Thyroid gland (tissue), 4 donors: ENCODE measurements around the gene ULK1. TPM values are rescaled to one million over a fixed set of nuclear protein-coding genes. Genes with fewer than 3 reads are reported as not detected.

ENCODE experiments used
- DNase-seq, 2 donors: peaks; one replicate each; pipeline ENCODE4 v3.0.0-alpha.2; 2019
- H3K27ac ChIP-seq, 3 donors: fragments of 200-600 bp; sonication (generic); 1 replicate in 2 of 3; 2 replicates in 1 of 3; pipeline ENCODE4 v1.5.1; 2016 to 2019; ENCODE audit warnings: mild to moderate bottlenecking in 1 of 3, moderate library complexity in 1 of 3
- H3K27me3 ChIP-seq: fragments of 200-600 bp; sonication (generic); one replicate; pipeline ENCODE4 v1.5.1; 2019
- H3K36me3 ChIP-seq, 2 donors: fragments of 200-600 bp; sonication (generic); one replicate each; pipeline ENCODE4 v1.5.1; 2016 to 2019
- H3K4me1 ChIP-seq, 2 donors: fragments of 200-600 bp; sonication (generic); one replicate each; pipeline ENCODE4 v1.5.1; 2017 to 2019
- H3K4me3 ChIP-seq, 3 donors: fragments of 200-600 bp; sonication (generic); replicated peaks in 1 of 3; 1 replicate in 2 of 3; 2 replicates in 1 of 3; pipeline ENCODE4 v1.5.1; 2016; ENCODE audit warnings: mild to moderate bottlenecking in 1 of 3
- H3K9me3 ChIP-seq: fragments of 200-600 bp; sonication (generic); one replicate; pipeline ENCODE4 v1.5.1; 2017
- POLR2A ChIP-seq, 2 donors: fragments of 450-650 bp; IDR thresholded peaks; one replicate each; pipeline ENCODE4 v1.6.1; 2017; ENCODE audit warnings: antibody characterized with exemption in 2 of 2, mild to moderate bottlenecking in 2 of 2, moderate library complexity in 1 of 2
- WGBS, 2 donors: methylation state at CpG; one replicate each; pipeline ENCODE4 v1.1.5; 2017; 5-methylcytosine and 5-hydroxymethylcytosine counted together
- intact Hi-C: fragments of 100-400 bp; cut with DNase I; formaldehyde crosslinking; loops from one replicate; pipeline ENCODE4 v1.15.1; 2023
- total RNA-seq, 4 donors: library from RNA; depleted of rRNA; stranded (reverse); fragments of >200 nt; gene quantifications; one replicate each; pipeline ENCODE4 v1.2.3, GENCODE V29; 2016
- TF ChIP-seq, protein P1 (sequence below), 6 experiments: fragments of 200-600 bp in 3 of 6; fragments of 450-650 bp in 3 of 6; sonication (generic) in 3 of 6; IDR thresholded peaks; one replicate each; pipeline ENCODE4 v1.5.1; 2016 to 2019; ENCODE audit warnings: antibody characterized with exemption in 6 of 6, mild to moderate bottlenecking in 2 of 6, inconsistent platforms in 1 of 6, moderate library complexity in 1 of 6

The ULK1 gene
- total RNA-seq, 4 donors from 2014 or later: 21.1 to 27.7 (median 21.7) TPM

DNA sequence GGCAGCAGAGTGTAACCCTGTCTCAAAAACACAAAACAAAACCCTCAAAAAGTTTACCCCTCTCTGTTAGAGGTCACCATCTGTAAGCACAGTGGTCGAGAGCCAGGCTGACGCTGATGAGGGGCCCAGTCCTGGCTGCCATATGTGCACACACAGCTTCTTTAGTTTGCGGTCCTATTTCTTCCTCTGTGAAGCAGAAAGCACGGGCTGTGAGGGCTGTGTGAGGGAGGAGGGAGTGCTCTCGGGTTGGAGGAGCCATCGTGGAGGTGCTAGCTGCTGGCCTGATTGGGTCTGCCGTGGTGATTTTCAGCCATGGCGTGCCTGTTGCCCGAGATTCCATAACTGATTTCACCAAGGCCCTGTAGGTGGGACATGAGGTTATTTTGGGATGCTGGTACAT lies 3.5 kb downstream of the ULK1 start:
- no peaks in the 10 kb centered on the region for H3K9me3 ChIP-seq
- WGBS, 2 donors: 88 to 89% methylated on average over 9 of the region's 9 CpGs
- intact Hi-C loops: no loop called here
- TF ChIP-seq POLR2A (IDR thresholded peaks at IDR 0.05): no peak
- TF ChIP-seq, protein P1, sequence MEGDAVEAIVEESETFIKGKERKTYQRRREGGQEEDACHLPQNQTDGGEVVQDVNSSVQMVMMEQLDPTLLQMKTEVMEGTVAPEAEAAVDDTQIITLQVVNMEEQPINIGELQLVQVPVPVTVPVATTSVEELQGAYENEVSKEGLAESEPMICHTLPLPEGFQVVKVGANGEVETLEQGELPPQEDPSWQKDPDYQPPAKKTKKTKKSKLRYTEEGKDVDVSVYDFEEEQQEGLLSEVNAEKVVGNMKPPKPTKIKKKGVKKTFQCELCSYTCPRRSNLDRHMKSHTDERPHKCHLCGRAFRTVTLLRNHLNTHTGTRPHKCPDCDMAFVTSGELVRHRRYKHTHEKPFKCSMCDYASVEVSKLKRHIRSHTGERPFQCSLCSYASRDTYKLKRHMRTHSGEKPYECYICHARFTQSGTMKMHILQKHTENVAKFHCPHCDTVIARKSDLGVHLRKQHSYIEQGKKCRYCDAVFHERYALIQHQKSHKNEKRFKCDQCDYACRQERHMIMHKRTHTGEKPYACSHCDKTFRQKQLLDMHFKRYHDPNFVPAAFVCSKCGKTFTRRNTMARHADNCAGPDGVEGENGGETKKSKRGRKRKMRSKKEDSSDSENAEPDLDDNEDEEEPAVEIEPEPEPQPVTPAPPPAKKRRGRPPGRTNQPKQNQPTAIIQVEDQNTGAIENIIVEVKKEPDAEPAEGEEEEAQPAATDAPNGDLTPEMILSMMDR (IDR thresholded peaks at IDR 0.05): no peak
- peaks cover 0 to 6% of the 10 kb centered on the region in 2 donors for H3K36me3 ChIP-seq
- peaks cover 26 to 40% of the 10 kb centered on the region in 2 donors for H3K4me1 ChIP-seq
- no peak for DNase-seq
- H3K27ac ChIP-seq: peak overlapping the region in 1 of 3 donors; percentile 89
- no peak overlapping the region for H3K4me3 ChIP-seq
- no peaks in the 10 kb centered on the region for H3K27me3 ChIP-seq

DNA sequence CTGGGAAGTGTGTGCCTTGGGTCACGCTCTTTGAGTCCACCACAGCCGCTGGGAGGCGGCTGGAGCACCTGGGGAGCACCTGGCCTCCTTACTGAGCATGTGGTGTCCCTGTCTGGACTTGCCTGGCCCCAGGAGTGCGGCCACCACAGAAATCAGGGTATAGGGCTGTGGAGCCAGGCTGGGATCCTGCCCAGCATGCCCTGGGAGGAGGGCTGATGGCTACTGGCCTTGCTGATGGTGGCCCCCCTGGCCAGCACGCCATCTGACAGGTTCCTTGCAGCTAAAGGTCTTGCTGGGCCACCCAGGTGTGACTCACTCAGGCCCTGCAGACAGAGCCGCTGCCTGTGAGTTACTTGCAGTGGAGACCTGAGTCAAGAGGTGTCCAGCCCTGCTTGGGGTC lies 6.0 kb downstream of the ULK1 start:
- Histone ChIP-seq H3K27me3 (no peaks in the 10 kb centered on the region), H3K4me1 (peaks cover 22 to 48% of the 10 kb centered on the region in 2 donors), H3K9me3 (no peaks in the 10 kb centered on the region), H3K4me3 (no peak overlapping the region), H3K27ac (no peak overlapping the region), H3K36me3 (peaks cover 0 to 6% of the 10 kb centered on the region in 2 donors)
- TF ChIP-seq POLR2A (IDR thresholded peaks at IDR 0.05): no peak
- TF ChIP-seq, protein P1 (IDR thresholded peaks at IDR 0.05): no peak
- no peak for DNase-seq
- intact Hi-C loops: no loop called here
- WGBS, 2 donors: 97 to 100% methylated on average over 3 to 4 of the region's 6 CpGs

DNA sequence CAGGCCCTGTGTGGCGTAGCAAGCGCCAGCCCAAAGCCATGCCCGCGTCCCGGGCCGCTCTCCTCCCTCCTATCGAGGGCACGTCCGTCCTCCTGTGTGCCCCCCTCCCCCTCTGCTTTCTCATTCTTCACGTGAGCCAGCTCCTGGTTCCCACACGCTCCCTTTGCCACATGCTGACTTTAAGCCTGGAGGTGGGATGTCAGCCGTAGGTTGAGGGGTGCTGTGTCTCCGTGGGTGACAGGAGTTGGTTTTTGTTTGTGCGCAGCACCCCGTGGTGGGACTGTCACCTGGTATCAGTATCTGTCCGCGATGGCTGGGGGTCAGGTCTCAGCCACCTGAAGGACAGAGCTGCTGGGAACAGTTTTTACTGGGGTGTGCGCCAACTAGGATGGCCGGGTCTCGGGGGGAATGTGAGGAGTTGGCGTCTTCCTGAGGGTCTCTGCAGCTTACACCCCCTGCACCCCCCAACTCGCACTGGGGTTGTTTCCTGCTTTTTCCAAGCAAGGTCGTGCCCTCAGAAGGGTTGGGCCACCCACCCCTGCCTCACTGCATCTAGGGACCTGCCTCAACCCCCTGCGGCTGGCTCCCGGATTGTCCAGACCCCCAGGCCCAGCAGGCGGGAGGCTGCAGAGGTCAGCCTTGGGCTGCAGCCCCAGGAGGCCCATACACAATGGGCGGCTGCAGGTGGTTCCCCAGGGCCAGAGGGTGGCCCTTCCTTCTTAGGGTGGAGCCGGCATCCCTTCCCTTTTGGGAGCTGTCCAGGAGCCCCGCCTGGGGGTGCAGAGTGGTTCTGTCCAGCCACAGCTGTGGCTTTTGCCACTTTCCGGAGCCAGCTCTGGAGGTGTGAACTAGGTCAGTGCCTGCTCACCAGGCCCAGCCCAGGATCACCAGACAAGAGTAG lies 7.3 kb downstream of the ULK1 start:
- Histone ChIP-seq H3K27ac (no peak overlapping the region), H3K4me3 (no peak overlapping the region), H3K27me3 (no peaks in the 10 kb centered on the region), H3K4me1 (peaks cover 15 to 40% of the 10 kb centered on the region in 2 donors), H3K36me3 (peaks cover 0 to 6% of the 10 kb centered on the region in 2 donors), H3K9me3 (no peaks in the 10 kb centered on the region)
- WGBS, 2 donors: 77% methylated on average over 17 to 21 of the region's 30 CpGs
- no peak for TF ChIP-seq POLR2A (IDR thresholded peaks at IDR 0.05)
- TF ChIP-seq, protein P1 (IDR thresholded peaks at IDR 0.05): no peak
- no peak for DNase-seq
- intact Hi-C loops: no loop called here

DNA sequence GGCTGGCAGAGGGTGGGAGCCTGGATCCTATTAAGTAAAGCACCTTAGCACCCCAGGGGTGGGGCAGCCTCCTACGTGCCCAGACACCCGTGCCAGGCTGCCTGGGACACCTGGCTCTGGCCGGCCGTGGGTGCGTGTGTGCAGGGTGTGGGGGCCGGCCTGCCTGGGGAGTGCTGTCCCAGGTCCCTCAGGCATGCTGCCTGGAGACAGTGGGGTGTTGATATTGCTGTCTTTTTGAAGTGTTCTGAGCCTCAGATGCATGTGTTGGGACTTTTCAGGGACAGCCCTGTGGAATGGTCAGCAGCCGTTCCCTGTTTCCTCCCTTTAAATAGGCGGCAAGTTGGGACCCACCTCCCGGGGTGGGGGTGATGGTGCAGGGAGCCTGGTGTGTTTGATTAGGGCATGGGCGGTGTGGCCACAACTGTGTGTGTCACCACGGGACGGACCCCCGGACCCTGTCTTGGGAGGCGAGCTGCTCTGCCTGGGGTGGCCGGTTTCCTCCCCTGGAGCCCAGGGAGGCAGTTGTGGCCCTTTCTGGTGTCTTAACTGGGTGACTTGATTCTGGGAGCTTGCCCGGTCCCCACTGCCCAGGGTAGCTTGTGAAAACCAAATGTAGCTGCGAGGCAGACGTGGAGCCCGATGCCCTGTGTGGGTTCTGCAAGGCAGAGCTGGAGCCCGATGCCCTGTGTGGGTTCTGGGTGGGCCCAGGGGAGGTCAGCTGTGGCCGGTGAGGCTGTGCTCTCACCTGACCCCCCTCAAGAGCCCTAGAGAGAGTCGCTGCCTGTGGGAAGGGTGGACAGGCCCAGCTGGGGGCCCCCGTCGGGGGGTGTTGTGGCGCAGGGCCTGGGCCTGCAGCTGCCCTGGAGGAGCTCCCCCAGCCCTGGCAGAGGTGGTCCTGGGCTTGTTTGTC lies 8.2 kb downstream of the ULK1 start:
- TF ChIP-seq POLR2A (IDR thresholded peaks at IDR 0.05): no peak
- TF ChIP-seq, protein P1 (IDR thresholded peaks at IDR 0.05): no peak
- Histone ChIP-seq H3K4me1 (peaks cover 10 to 30% of the 10 kb centered on the region in 2 donors), H3K36me3 (peaks cover 3 to 6% of the 10 kb centered on the region in 2 donors), H3K9me3 (no peaks in the 10 kb centered on the region), H3K27me3 (no peaks in the 10 kb centered on the region), H3K4me3 (no peak overlapping the region), H3K27ac (no peak overlapping the region)
- WGBS, 2 donors: 67 to 77% methylated on average over 12 to 16 of the region's 25 CpGs
- DNase-seq: peak in 1 of 2 donors; percentile 27
- intact Hi-C loops: no loop called here
